Suppressor macrophage (primary cell): ENCODE results near the gene CFDP1.
A peak's percentile ranks its signal among the peaks of the same experiment; 100 is the strongest.

Experiments used
- DNase-seq, 4 experiments: peaks; one replicate each; pipeline ENCODE4 v3.0.0-alpha.2; 2020 to 2022
- total RNA-seq, 17 experiments: gene quantifications; one replicate each; lab custom pipeline; 2026; ENCODE audit warnings: mixed read lengths in 6 of 17, inconsistent platforms in 3 of 17; lab: John Stamatoyannopoulos, UW

Gene CFDP1
- 8.0 to 23.3 (median 13.8) reads per million in 17 experiments for total RNA-seq

DNA sequence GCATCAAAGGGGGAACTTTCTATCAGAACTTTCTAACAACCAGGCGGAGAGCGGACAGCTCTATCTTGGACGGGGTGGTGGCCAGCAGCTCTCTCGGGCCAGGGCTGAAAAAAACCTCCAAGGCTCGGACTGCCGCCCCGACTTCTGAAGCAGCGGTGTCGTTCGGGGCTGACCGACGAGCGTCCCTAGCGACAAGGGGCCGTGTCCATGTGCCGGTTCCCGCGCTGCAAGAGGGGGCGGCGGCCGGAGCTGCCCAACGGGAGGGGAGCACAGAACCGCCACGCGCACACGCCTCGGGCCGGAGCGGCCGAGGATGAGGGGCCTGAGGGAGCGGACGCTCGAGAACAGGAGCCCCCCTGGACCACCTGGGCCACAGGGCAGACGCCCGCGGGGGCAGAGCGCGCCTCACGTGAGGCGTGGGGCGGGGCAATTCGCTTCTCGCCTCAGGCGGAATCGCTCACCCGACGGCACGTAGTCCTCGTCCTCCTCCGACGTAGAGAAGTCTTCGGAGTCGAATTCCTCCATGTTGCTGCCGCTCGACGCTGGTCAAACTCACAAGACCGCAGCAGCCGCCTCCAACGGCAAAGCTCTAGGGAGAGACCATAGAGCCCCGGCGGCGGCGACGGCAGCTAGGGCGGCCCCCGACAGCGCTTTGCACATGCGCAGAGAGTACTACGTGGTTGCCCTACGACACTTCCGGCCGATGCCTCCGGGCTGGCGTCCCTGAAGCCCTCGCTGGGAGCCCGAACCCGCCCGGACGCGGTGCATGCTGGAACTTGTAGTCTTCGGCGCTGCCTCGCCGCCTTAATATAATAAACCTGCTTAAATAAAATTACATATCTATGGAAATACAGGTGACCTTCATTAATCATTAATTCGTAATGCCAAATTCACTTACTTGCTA lies at the start of gene CFDP1:
CFDP1 (minus strand) TSS at position 676 of the 904 bp plus-strand sequence; CDS start at position 525, 151 bp downstream.
- peak; percentile 97 to 99 (median 98) for DNase-seq

DNA sequence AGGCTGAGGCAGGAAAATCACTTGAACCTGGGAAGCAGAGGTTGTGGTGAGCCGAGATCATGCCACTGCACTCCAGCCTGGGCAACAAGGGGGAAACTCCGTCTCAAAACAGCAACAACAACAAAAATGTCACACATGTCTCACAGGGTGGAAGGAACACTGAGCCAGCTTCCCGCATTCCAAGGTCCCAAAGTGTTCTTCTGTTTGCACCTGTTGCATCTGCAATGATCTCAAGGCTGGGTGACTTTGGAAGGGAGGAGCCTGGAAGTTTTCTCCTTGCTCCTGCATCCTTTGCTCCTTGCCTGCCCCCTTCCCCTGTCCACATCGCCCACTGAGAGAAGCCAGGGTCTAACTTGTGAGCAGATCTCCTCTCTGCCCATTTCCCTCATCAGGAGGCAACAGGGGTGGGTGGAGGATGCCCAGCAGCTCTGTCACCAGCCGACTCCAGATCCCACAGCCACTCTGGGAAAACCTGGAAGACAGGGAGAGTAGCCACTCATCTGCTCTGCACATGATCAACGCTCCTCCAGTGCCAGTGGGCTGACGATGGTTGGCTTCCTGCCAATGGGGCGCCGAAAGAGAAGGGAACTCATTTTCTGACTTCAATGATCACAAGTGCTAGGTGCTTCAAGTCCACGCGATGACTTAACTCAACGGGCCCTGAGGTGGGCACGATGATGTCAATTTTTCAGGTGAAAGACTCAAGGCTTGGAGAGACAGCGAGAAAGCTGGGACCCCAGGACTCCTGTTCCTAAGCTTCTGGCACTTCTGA lies 49.3 kb upstream of the CFDP1 start:
- DNase-seq: peak in 1 of 4 experiments; percentile 22

DNA sequence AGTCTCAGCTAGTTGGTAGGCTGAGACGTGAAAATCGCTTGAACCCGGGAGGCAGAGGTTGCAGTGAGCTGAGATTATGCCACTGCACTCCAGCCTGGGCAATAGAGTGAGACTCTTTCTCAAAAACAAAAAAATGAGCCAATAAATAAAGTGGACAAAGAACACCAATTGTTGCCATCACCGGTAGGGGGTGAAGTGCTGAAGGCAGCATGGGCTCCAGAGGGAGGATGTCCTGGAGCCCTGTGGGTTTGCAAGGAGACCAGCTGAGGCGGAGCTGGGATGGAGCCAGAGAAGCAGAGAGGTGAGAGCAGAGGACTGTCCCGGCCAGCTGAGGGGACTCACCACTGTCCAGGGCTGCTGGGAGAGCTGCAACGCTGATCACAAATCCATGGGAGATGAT lies 48.2 kb upstream of the CFDP1 start:
- DNase-seq: no peak

DNA sequence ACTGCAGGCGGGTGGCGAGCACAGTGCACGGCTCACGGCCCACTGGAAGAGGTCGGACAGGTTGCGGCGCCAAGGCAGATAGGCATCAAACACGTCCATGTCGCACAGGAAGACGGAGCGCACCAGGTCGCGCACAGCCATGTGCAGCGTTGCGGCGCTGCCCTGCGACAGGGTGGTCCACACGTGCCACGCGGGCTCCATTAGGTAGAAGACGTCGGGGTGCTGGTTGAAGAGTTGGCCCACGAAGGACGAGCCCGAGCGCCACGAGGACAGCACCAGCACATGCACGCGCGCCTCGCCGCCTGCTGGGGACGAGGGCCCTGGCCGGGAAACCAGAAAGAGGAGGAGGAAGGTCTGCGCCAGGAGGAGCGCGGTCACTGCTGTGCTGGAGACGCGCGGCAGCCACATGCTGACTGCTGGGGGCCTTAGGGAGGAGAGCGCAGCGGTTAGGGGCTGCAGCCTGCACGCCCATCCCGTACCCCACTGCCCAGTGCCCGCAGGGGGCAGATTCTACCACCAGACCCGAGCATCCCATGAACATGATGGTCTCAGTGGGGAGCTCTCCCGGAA lies 46.2 kb upstream of the CFDP1 start:
- no peak for DNase-seq

DNA sequence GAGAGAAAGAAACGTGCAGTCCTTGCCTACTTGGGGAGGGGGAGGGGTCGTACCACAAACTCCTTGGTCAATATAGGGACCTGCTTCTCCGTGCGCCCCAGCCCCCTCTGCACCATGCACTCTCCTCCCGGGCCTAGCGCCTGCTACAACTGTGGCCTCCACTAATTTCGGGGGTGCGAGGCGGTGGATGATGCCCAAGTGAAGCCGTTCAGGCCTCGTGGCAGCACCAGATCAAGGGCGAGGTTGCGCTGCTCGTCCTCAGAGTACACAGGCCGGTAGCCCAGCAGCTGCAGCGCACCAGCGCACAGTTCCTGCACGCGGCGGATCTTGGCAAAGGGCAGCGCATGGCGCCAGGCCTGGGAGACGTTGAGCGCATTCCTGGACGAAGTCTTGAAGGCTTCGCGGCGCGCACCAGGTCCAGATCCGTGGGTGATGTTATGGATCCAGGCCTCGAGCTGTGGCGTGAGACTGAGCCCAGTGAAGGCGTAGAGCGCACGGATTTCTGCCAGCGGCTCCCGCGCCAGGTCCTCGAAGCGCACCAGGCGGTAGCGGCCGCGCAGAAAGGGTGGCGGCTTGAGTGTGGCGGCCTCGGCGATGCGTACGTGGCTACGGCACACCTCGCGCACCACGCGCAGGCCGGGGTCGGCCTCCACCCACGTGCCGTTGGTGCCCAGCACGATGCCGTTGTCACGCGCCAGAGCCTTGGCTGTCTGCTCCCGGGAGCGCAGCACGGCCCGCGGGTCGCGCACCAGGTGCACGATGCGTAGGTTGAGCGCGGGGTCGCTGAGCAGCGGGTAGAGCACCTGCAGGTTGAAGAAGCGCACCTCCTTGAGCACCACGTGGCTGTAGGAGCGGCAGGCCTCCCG lies 45.4 kb upstream of the CFDP1 start:
- no peak for DNase-seq

DNA sequence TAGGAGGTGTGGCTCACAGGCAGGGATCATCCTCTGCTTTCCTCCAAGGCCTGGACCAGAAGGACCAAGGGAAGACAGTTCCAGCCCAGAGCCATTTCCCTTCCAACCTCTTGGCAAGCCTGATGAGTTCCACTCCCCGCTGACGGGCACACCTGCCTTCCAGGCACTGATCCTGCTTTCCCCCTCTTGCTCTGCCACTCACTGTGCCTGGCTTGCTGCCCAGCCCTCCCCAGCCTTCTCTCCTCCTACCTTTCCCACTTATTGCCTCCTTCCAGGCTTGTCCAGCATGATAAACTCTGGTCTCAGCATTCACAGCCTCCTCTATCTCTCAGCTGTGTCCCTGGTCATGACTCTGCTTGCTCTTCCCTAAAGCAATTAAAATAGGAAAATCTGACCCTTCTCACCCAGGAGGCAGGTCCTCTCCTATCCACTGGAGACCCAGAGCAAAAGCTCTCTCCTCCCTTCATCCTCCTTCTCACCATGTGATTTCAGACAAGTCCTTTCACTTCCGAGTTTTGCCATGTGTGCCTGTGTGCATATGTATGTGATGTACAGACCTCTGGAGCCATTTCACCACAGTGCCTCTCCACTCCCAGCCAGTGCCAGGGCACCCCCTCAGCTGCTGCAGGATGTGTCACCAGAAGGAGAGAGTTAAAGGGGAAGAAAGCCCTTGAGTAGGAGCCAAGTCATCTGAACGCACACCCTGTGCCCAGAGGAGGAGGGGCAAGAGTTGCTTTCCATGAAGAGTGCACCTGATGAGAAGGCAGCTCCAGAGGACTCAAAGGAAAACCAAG lies 44.6 kb upstream of the CFDP1 start:
- peak; percentile 78 to 91 (median 82) for DNase-seq

DNA sequence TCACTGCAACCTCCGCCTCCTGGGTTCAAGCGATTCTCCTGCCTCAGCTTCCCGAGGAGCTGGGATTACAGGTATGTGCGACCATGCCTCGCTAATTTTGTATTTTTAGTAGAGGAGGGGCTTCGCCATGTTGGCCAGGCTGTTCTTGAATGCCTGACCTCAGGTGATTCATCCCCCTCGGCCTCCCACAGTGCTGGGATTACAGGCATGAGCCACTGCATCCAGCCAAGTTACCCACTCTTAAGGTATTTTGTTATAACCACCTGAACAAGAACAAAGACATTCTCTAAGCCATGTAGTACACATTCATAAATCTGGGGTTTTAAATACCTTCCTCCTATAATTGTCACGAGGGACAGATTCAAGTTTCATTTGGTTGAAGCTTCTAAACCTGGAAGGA lies 43.5 kb upstream of the CFDP1 start:
- DNase-seq: no peak

DNA sequence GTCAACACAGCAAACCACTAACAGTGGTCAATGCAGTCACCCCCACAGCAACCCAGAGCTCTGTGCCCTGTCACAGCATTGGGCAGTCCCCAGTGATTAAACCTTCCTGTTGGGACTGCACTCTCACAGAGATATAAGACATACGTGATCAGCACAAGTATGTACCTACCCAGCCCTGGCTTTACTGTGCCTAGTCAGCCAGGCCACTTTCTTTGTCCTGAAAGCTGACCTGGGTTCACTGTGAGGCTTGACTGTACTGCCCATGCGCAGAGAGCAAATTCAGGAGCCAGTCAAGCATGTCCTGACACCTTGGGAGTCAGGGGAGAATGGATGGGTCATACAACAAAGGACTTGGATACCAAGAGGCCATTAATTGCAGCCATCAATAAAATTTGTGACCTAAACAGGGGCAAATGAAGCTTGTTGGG lies 42.1 kb upstream of the CFDP1 start:
- DNase-seq: no peak

DNA sequence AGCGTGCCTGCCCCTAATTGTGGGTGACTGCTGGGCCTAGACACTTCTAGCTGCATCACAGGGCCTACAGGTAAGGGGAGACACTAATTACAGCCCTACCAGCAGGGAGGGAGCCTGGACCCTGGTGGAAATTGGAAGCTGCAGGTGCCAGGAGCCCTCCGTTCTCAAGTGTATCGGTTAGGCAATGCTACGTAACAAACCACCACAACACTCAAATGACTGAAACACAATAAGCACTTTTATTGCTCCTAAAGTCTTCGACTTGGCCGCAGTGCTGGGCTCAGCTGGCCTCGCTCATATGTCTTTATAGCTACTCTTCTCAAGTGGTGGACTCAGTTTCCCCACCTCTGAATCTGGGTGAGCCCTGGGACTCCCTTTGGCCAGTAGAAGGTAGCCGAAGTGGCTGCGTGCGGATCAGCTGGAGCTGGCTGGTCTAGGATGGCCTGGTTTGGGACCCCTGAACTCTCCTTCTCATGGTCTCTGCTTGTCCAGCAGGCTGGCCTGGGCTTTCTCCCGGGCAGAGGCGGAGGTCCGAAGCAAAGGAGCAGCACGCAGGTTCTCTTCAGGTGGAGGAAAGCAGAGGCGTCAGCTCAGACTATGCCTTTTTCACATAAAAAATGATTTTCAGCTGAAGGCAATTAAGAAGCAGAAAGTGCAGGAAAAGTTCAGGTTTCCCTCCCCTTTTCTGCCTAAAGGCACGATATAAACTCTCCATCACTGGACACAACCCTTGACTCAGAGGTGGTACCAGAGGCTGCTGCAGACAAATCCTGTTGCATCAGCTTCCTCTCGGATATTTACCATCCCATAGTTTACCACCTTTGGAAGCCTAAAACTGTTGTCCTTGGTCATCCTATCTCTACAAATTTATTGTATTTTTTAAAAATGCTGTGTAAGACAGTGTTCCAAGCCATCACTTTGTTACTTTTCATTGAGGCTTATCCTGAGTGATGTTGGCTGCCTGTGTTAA lies 39.9 kb upstream of the CFDP1 start:
- DNase-seq: no peak

DNA sequence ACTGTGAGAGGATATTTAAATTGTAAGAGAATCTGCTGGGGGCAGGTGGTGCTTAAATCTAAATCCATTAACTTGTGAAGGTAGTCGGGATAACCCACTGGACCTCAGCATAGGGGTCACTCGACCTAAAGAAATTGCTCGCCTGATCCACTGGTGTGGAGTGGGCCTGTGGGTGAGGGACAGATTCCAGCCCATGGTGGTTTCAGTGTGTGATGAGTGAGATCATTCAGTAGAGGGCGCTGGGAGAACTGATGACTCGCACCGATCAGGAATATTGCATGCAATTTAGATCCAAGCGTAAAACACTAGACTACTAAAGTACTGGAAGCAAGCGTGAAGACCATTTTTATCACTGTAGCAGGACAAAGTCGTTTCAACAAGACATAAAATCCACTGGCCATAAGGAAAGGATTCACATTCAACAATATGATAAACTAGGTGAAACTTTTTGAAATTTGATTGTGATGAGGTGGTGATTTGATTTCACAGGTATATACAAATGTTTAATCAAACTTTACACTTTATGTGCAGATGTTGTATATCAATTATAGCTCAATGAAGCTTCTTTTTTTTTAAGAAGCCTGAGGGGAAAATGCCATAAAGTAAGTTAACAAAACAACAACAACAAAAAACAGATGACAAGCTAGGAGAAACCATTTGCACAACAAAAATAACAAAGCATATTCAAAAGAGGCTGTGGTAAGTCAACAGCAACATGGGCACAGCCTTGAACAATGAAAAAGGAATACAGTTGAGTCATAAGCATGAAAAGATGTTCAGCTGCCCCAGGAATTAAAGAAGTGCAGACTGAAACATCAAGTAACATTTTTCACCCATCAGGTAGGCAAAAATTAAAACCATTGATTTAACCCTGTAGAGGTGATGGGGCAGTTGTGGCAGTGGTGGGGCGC lies 38.7 kb upstream of the CFDP1 start:
- peak; percentile 59 to 81 (median 72) for DNase-seq

DNA sequence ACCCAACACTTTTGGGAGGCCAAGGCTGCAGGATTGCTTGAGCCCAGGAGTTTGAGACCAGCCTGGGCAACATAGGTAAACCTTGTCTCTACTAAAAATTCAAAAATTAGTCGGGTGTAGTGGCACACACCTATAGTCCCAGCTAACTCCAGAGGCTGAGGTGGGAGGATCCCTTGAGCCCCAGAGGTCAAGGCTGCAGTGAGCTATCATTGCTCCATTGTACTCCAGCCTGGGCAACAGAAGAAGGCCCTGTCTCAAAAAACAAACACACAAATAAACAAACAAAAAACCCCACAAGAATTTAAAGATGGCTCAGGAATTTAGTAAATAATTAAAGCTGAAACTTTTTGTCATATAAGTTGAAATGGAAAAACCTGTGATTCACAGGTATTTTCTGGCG lies 33.5 kb upstream of the CFDP1 start:
- DNase-seq: no peak

DNA sequence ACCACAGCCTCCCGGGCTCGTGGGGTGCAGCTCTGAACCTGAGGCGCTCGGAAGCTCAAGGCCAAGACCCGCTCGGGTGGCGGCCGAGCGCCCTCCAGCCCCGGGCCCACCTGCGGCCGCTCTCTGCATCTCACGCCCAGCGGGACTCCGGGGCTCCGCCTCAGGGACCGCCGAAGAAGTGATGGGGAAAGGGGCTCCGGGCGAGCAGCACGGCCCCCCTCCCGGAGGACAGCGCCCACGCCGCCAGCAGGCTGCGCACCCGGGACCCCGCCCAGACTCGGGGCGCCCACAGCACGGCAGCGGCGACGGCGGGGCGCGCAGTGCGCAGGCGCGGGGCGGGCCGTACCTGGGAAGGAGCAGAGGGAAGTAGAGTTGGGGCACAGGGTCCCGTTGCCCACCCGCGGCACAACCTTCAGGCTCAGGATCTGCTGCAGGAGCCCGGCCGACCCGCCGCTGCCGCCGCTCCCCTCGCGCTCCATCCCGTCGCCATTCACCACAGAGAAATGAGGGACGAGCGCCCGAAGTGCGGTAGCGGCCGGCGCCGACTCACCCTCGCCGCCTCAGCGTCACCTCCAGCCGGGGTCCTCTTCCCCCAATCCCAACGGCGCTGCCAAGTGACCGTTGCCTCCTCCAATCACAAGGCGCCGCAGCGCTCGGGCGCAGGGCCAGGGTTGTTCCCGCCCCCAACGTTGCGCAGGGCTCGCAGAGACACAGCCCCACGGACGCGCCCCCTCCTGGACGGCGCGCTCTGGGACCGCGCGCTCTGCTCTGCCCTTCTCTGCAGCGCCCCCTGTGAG lies 31.0 kb upstream of the CFDP1 start, which contains the start of gene TMEM170A:
TMEM170A (minus strand) TSS at position 568 of the 797 bp plus-strand sequence; CDS start at position 479, 89 bp downstream.
- peak; percentile 99 to 100 (median 100) for DNase-seq

DNA sequence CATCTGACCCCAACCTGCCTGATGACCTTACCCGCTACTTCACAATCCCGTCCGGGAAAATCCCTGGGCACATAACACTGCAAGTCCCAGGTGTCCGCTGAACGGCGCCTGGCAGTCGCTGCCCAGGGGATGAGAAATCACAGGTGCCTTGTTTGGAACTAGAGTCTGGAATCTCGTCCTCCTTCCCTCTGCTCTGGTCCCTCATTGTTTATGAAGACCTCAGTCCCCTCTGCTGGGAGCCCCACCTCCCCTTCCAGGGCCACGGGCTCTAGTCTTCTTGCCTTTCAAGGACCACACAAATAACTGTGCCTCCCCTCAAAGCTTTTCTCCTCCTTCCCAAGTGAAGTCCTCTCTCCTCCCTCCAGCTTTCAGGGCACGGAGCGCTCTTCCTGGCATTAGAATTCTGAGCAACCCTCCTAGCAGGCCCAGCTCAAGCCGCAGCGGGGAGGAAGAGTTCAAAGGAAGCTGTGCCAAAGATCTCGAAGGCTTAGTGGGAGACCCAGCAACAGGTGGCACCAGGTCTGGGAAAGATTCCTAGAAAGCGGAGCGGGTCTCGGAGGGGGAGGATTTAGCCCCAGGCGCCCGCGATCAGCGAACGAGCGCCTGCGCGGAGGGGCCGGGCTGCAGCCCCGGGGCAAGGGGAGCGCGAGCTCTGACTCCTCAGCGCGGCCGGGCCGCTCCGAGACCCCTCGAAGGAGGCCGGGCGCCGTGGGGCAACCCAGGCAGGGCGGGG lies 30.3 kb upstream of the CFDP1 start:
- DNase-seq: peak; percentile 13 to 38 (median 20)

DNA sequence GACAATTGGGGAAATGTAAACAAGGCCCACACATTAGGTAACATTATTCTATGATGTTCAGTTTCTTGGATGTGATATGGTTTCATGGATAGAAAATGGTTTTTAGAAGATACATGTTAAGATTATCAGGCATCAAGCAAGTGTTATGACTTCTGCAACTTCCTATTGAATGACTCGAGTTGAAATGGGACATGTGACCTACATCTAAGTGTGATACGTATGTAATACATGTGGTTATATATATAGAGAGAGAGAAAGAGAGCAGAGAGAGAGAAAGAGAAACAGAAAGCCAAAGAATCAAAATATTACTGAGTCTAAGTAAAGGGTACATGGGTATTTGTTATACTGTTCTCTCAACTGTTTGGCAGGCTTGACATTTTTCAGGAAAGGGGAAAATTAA lies 29.5 kb upstream of the CFDP1 start:
- DNase-seq: peak in 3 of 4 experiments; percentile 7 to 59 (median 50)

DNA sequence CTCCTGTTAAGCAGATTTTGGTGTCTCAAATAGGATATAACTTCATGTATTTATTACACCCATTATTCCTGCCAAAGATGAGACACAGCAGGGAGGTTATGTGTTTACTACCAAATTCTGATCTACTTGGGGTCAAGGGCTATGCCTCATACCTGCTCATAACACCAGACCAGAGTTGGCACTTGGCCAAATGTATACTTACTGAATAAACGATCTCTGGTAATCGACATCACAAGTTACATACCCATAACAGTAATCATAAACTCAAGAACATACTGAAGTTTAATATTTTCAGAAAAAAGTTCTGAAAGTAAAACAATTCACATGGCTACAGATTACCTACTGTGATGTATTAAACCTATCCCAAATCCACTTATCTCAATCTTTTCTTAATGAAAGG lies 28.3 kb upstream of the CFDP1 start:
- no peak for DNase-seq

DNA sequence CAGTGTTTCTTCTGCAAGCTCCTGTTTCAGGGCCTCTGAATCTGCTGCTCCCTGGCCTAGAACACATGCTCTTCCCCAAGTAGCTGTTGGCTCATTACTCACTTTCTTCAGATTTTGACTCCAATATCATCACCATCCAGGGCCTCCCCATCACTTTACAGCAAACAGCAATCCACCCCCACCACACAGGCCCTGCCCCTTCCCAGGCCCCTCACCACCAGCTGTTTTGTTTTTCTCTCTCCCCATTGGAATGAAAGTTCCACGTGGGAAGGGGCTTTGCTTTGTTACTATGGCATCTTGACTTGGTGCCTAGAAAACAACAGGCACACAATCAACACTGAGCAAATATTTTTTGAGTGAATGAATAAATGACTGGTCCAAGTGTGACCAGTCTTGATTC lies 27.1 kb upstream of the CFDP1 start:
- DNase-seq: no peak

DNA sequence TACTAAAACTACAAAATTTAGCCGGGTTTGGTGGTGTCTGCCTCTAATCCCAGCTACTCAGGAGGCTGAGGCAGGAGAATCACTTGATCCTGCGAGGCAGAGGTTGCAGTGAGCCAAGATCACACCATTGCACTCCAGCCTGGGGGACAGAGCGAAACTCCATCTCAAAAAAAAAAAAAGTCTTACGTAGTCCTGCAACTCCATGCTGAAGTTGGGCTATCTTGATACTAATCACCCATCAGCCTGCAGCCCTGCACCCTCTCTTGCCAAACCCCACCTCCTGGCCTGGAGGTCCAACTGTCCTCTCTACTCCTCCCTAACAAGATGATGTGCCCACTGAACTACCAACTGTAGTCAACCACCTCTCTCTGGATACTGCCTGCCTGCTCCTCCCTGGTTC lies 26.4 kb upstream of the CFDP1 start:
- DNase-seq: no peak
